ENCODE data around the gene HYDIN.

HYDIN gene

GRCh38 chr16:70758786-70759185 lies 471.7 kb downstream of the HYDIN start:
- Histone ChIP-seq H3F3A (ENCODE audit: low read depth) (no peaks in the 10 kb centered on the region), H4K20me1 (ENCODE audit: insufficient read depth, low read length, poor library complexity, severe bottlenecking) (no peaks in the 10 kb centered on the region), H3K9me2 (replicated peaks; ENCODE audit: low read depth, low read length) (no peaks in the 10 kb centered on the region), H2AFZ (ENCODE audit: low read length) (no peak overlapping the region), H3K79me2 (ENCODE audit: insufficient read depth, low read length) (no peaks in the 10 kb centered on the region), H3K9ac (ENCODE audit: low read depth, low read length, poor library complexity, severe bottlenecking) (no peak overlapping the region), H3K4me1 (ENCODE audit: insufficient read depth, low read length, poor library complexity, severe bottlenecking) (no peaks in the 10 kb centered on the region), H3K4me3 (ENCODE audit: low read length, poor library complexity, severe bottlenecking) (no peak overlapping the region), H3K9me3 (ENCODE audit: insufficient read depth, low read depth, low read length) (no peaks in the 10 kb centered on the region), H3K4me2 (ENCODE audit: low read depth, low read length, poor library complexity, severe bottlenecking) (no peak overlapping the region), H3K27me3 (ENCODE audit: insufficient read depth, low read length, poor library complexity, severe bottlenecking) (no peaks in the 10 kb centered on the region), H3K36me3 (ENCODE audit: insufficient read depth, low read length) (peaks cover 25% of the 10 kb centered on the region; the same call in 1 of the 2 replicates)
- TF ChIP-seq CTCF (conservative IDR thresholded peaks at IDR 0.05; ENCODE audit: low read length) (no peak), EZH2phosphoT487 (IDR thresholded peaks at IDR 0.05; ENCODE audit: borderline replicate concordance) (no peak)

All from Loucy (cell line).